GM12878 (cell line): ENCODE data around the gene SMPD3. TPM values are rescaled to one million over a fixed set of nuclear protein-coding genes. Genes with fewer than 3 reads are reported as not detected.

Experiments
- BCL11A ChIP-seq: IDR thresholded peaks from 2 replicates; pipeline ENCODE4 v1.6.1; 2011; ENCODE audit warnings: low read depth, low read length
- CBFB ChIP-seq: IDR thresholded peaks from 2 replicates; pipeline ENCODE4 v1.6.1; 2016; ENCODE audit warnings: antibody characterized with exemption, low read depth
- JUNB ChIP-seq: IDR thresholded peaks from 2 replicates; pipeline ENCODE4 v1.6.1; 2016; ENCODE audit warnings: antibody characterized with exemption, mild to moderate bottlenecking
- LARP7 ChIP-seq: fragments of 450-650 bp; IDR thresholded peaks from 2 replicates; pipeline ENCODE4 v1.6.1; 2017; ENCODE audit warnings: mild to moderate bottlenecking
- MEF2A ChIP-seq: IDR thresholded peaks from 2 replicates; pipeline ENCODE4 v1.6.1; 2011; ENCODE audit warnings: low read depth, mild to moderate bottlenecking, low read length, moderate library complexity; ENCODE audit not compliant: insufficient read depth
- MTA2 ChIP-seq: fragments of 450-650 bp; IDR thresholded peaks from 2 replicates; pipeline ENCODE4 v1.6.1; 2016; ENCODE audit warnings: low read depth, mild to moderate bottlenecking, moderate library complexity
- NR2C2 ChIP-seq: IDR thresholded peaks from 2 replicates; pipeline ENCODE4 v1.6.1; 2011; ENCODE audit warnings: borderline replicate concordance, low read depth; ENCODE audit not compliant: control insufficient read depth, insufficient read length
- SMARCA5 ChIP-seq: fragments of 450-650 bp; IDR thresholded peaks from 2 replicates; pipeline ENCODE4 v1.6.1; 2017; ENCODE audit warnings: mild to moderate bottlenecking
- SRF ChIP-seq, 2 experiments: IDR thresholded peaks; 2 replicates each; pipeline ENCODE4 v1.6.1; 2011; ENCODE audit warnings: low read depth in 2 of 2, low read length in 2 of 2, mild to moderate bottlenecking in 1 of 2, moderate library complexity in 1 of 2
- polyA plus RNA-seq, 11 experiments: library from polyadenylated mRNA; depleted of rRNA in 4 of 11; unstranded in 6 of 11; stranded (reverse) in 5 of 11; fragments of >200 nt; fragmentation: Nextera tagmentation in 4 of 11; fragmentation: Illumina TruSeq in 1 of 11; extraction: Ambion mirVana in 4 of 11; extraction: Trizol in 1 of 11; gene quantifications; 1 replicate in 1 of 11; 2 replicates in 10 of 11; pipeline versions ENCODE4 v1.2.1 to v1.2.3, GENCODE V29; 2011 to 2016; ENCODE audit warnings: inconsistent platforms in 2 of 11, missing spikeins in 2 of 11, low read depth in 1 of 11
- total RNA-seq, 4 experiments: library from RNA; depleted of rRNA in 3 of 4; stranded (reverse); fragments of >200 nt in 3 of 4; fragmentation: Illumina TruSeq in 1 of 4; extraction: Trizol in 1 of 4; gene quantifications; 2 replicates each; pipeline versions ENCODE4 v1.2.1 to v1.2.3, GENCODE V29; 2013 to 2021
- TF ChIP-seq, protein P1 (sequence below): fragments of 450-650 bp; IDR thresholded peaks from 2 replicates; pipeline ENCODE4 v1.6.1; 2014; ENCODE audit warnings: mild to moderate bottlenecking
- TF ChIP-seq, protein P2 (sequence below): fragments of 450-650 bp; IDR thresholded peaks from 2 replicates; pipeline ENCODE4 v1.6.1; 2016; ENCODE audit warnings: mild to moderate bottlenecking
- TF ChIP-seq, protein P3 (sequence below): fragments of 450-650 bp; IDR thresholded peaks from 2 replicates; pipeline ENCODE4 v1.6.1; 2017; ENCODE audit warnings: mild to moderate bottlenecking
- TF ChIP-seq, protein P4 (sequence below): IDR thresholded peaks from 2 replicates; pipeline ENCODE4 v1.6.1; 2012; ENCODE audit warnings: low read depth, low read length, improper control_type of control experiment

The SMPD3 gene
- total and polyA plus RNA-seq, 10 of the 15 experiments (the other 5 are each of a cell fraction or from before 2014, with no cell fraction given), result 0.04 to 2.0 (median 1.2) TPM

GRCh38 chr16:68408967-68409366, 39.3 kb downstream of the SMPD3 start (continued):
- TF ChIP-seq SRF (IDR thresholded peaks at IDR 0.05; ENCODE audit: low read depth in 2 of 2, low read length in 2 of 2) (no peak), SMARCA5 (no peak), MEF2A (no peak), JUNB (no peak), NR2C2 (no peak), MTA2 (no peak), LARP7 (no peak), CBFB (no peak), BCL11A (no peak)
- TF ChIP-seq, protein P1, sequence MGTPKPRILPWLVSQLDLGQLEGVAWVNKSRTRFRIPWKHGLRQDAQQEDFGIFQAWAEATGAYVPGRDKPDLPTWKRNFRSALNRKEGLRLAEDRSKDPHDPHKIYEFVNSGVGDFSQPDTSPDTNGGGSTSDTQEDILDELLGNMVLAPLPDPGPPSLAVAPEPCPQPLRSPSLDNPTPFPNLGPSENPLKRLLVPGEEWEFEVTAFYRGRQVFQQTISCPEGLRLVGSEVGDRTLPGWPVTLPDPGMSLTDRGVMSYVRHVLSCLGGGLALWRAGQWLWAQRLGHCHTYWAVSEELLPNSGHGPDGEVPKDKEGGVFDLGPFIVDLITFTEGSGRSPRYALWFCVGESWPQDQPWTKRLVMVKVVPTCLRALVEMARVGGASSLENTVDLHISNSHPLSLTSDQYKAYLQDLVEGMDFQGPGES, result no peak
- TF ChIP-seq, protein P2, sequence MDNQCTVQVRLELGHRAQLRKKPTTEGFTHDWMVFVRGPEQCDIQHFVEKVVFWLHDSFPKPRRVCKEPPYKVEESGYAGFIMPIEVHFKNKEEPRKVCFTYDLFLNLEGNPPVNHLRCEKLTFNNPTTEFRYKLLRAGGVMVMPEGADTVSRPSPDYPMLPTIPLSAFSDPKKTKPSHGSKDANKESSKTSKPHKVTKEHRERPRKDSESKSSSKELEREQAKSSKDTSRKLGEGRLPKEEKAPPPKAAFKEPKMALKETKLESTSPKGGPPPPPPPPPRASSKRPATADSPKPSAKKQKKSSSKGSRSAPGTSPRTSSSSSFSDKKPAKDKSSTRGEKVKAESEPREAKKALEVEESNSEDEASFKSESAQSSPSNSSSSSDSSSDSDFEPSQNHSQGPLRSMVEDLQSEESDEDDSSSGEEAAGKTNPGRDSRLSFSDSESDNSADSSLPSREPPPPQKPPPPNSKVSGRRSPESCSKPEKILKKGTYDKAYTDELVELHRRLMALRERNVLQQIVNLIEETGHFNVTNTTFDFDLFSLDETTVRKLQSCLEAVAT, result no peak
- TF ChIP-seq, protein P3, sequence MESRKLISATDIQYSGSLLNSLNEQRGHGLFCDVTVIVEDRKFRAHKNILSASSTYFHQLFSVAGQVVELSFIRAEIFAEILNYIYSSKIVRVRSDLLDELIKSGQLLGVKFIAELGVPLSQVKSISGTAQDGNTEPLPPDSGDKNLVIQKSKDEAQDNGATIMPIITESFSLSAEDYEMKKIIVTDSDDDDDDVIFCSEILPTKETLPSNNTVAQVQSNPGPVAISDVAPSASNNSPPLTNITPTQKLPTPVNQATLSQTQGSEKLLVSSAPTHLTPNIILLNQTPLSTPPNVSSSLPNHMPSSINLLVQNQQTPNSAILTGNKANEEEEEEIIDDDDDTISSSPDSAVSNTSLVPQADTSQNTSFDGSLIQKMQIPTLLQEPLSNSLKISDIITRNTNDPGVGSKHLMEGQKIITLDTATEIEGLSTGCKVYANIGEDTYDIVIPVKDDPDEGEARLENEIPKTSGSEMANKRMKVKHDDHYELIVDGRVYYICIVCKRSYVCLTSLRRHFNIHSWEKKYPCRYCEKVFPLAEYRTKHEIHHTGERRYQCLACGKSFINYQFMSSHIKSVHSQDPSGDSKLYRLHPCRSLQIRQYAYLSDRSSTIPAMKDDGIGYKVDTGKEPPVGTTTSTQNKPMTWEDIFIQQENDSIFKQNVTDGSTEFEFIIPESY, result no peak
- TF ChIP-seq, protein P4, sequence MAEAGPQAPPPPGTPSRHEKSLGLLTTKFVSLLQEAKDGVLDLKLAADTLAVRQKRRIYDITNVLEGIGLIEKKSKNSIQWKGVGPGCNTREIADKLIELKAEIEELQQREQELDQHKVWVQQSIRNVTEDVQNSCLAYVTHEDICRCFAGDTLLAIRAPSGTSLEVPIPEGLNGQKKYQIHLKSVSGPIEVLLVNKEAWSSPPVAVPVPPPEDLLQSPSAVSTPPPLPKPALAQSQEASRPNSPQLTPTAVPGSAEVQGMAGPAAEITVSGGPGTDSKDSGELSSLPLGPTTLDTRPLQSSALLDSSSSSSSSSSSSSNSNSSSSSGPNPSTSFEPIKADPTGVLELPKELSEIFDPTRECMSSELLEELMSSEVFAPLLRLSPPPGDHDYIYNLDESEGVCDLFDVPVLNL, result no peak
- TF ChIP-seq, all 136 proteins: peak for 0
